IPS-NIHi11 (cell line): ENCODE data around the gene ZNF366.
A peak's percentile ranks its signal among the peaks of the same experiment; 100 is the strongest.

Source experiments
- DNase-seq: peaks from one replicate; pipeline ENCODE4 v3.0.0; 2012; ENCODE audit warnings: mixed read lengths, low spot score

Gene ZNF366

DNA sequence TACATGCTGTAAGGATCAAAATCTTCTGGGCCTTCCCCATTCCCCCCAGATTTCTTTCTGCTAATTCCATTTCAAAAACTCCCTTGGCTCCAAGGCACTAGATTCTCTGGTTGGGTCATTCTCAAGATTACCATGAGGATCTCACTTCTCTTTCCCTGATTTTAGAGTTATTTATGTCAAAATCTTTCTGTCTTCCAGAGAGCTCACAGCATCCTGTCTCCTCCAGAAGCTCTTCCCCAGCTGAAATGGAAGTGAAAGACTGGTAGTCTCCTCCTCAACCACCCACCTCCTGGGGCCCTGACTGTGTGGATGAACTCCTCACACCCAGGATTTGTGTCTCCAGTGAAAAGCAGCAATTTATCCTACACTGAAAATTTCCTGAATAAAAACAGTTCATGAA is 11.9 kb upstream of the ZNF366 start:
- DNase-seq, result no peak

DNA sequence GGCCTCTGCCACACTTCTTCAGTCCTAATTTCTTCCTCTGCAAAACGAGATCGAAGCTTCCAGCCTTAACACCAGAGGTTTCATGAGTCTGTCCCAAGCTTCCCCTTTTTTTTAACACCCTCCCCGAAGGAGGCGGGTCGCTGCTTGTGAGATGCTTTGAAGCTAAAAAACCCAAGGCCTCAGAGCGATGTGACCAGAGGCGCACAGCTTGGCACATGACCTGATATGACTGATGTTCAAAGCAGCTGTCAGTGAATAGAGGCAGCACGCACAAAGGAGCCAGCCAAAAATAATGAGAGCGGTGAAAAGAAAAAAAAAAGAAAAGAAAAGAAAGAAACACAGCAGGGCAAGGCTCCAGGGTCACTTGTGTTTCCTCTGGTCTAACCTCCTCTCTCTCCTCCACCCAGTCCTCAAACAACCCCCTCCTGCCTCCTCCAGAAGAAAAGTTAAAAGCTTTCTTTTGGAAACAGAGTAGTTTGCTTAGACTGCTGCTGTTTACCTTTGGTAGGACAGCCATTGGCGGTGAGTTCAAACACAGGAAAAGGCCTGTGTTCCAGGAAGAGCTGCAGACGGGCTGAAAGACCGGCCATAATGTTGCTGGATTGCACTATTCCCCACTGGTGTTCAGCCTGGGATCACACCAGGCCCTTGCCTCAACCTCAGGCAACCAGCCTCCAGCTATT is 10.9 kb upstream of the ZNF366 start:
- no peak for DNase-seq

DNA sequence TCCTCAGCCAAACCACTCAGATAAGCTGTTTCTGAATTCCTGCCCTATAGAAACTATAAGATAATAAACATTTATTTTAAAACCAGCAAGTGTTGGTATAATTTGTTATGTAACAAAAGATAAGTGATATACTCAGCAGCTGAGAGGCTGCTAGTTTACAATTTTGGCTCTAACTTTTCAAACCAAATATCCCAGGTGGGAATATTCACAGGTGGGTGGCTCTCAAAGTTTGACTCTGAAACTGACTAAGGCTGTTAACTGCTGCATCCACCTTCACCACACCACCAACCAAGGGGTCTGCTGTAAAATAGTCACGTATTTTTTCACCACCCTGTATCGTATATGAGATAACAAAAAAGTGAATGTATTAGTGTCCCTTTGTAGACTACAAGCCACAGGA is 9.7 kb upstream of the ZNF366 start:
- no peak for DNase-seq

GRCh38 chr5:72515211-72515610 is 8.0 kb upstream of the ZNF366 start:
- DNase-seq, result no peak

DNA sequence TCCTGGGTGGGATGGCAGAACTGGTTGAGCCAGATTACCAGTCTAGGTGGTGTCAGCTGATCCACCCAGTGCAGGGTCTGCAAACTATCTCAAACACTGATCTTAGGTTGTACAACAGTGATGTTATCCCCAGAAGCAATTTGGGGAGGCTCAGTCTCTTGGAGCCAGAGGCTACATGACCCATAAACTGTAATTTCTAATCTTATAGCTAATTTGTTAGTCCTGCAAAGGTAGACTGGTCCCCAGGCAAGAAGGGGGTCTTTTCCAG is 5.3 kb upstream of the ZNF366 start:
- DNase-seq, result no peak

- DNase-seq, result no peak
These were observed 4.8 kb upstream of the ZNF366 start for GRCh38 chr5:72511774-72512592.

GRCh38 chr5:72511366-72511765 is 4.2 kb upstream of the ZNF366 start:
- no peak for DNase-seq

DNA sequence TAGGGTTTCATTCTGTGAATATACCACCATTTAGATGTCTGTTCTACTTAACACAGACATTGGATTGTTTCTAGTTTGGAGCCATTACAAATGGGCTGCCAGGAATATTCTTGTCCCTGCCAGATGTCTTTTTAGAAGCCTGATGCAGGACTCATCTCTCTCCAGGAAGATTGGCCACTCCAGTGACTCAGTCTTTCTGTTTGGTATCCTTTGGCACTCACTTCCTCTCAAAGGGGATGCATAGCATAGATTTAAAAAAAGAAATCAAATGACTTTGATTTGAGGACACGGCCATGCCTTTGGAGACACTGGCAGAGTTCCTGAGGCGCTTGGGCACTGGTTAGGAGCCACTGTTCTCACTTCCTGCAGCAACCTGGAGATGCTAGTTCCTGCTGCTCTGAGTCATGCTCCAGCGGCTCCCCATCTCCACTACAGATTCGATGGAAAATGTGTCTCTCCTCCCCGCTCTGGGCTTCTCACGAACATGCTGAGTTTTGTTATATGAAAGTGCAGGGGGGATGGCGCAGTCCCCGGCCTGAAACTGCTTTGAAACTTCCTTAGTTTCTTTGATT is 3.5 kb upstream of the ZNF366 start:
- no peak for DNase-seq

GRCh38 chr5:72509401-72509800 is 2.2 kb upstream of the ZNF366 start:
- DNase-seq, result no peak

- DNase-seq, result no peak
These were observed 1.3 kb upstream of the ZNF366 start for GRCh38 chr5:72508241-72509170.

- no peak for DNase-seq
These were observed 663 bp upstream of the ZNF366 start for GRCh38 chr5:72507907-72508238.

GRCh38 chr5:72506158-72506549 is 1.1 kb downstream of the ZNF366 start:
- no peak for DNase-seq

DNA sequence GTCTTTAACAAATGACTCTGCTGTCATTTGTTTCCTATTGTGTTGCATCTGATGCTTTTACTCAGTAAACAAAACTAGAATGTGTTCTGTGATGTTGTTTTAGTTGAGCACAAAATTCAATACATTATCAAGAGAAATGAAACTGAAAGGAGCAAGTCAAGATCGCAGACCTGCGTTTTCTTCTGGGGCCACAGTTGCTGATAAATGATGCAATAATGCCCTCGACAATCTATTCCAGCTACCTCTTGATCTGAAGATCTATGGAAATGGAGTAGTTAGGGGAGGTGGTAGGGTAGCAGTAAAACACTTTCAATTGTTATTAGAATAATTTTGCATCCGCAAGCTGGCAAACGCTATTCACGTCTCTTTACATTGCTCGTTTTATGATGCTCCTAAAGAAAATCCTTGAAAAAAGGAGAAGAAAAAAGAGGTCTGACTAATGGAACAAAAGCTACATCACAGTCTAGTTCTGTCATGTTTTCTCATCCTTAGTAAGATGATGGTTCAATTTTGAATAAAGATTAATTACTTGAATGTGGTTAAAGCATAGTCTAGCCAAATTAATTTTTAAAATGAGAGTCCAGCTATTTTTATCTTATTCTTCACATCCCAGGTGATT is 1.6 kb downstream of the ZNF366 start:
- DNase-seq, result no peak

- no peak for DNase-seq
These were observed 2.2 kb downstream of the ZNF366 start for GRCh38 chr5:72505016-72505415.

- DNase-seq, result no peak
These were observed 3.2 kb downstream of the ZNF366 start for GRCh38 chr5:72503888-72504491.

GRCh38 chr5:72501488-72501887 is 5.7 kb downstream of the ZNF366 start:
- DNase-seq, result peak; percentile 53

- no peak for DNase-seq
These were observed 7.5 kb downstream of the ZNF366 start for GRCh38 chr5:72499730-72500129.

DNA sequence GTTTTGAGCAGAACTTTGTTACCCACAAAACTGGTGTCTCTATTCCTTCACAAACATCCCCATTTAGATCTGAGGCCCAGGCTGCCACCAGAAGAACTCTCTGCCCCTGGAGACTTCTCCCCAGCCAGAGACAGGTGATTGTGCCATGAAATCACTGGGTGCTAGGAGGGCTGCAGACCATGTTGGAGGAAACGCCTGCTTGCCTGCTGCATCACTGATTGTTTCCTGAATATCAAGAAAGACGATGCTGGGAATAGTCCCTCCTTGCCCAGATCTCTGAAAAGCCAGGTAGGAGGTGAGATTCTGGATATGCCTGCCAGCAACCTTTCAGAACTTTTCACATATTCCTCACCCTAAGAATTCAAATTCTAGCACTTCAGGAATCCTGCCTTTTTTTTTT is 8.1 kb downstream of the ZNF366 start:
- DNase-seq, result no peak

DNA sequence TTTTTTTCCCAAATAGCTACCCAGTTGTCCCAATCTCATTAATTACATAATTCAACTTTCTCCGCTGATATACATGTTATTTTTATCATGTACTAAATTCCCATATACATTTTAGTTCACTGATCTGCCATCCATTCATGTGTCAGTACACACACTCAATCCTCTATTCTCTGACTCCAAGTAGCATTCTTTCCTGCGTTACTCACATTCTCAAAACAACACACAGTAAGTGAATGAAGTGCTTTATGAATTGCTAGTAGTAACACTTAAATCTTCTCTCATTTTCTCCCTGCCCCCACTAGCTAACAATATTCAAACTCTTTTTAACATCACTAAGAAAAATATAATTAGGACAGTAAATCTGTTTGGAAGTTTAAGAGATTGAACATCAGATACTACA is 8.9 kb downstream of the ZNF366 start:
- no peak for DNase-seq

GRCh38 chr5:72497823-72498222 is 9.4 kb downstream of the ZNF366 start:
- DNase-seq, result no peak

- no peak for DNase-seq
These were observed 11.8 kb downstream of the ZNF366 start for GRCh38 chr5:72495410-72495809.

DNA sequence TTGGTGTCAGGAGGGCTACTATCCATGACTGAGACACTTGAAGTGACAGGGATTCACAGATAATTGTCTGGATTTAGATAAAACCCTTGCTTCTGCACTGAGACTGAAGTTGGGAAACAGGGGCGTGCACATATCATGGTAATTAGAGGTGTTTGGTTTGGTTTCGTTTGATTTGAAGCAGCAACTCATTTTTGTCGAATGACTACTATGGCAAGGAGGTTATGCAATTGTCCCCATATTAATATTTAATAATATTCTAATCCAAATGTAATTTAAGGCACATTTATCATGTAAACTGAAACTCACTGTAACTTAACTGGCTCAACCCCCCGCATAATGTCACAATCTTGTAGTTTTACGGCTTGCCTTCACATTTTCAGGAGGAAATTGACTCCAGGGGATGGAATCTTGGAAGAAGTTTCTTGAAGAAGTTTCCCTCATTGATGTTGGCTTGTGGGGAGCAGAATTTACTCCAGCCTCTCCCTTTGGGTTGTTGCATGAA is 12.5 kb downstream of the ZNF366 start:
- DNase-seq, result no peak
